K562 (cell line): Measurements from ENCODE around the gene MBL2. TPM values are rescaled to one million over a fixed set of nuclear protein-coding genes. Genes with fewer than 3 reads are reported as not detected.

Experiments
- ATAC-seq: fragments of 200-7000 bp; cut with Tn5 transposase; 3 replicates; pipeline ENCODE4 v1.9.1; 2020; ENCODE audit warnings: moderate library complexity
- BruUV-seq: library from RNA; stranded (reverse); fragments of 400-500 nt; replicated peaks from 2 replicates; lab custom pipeline; 2021; lab: Mats Ljungman, UMichigan
- CTCF ChIA-PET: fragments of 300-600 bp; formaldehyde crosslinking; extraction: SDS; loops from one replicate; lab custom pipeline; 2021; ENCODE audit warnings: low intra/inter-chr PET ratio; lab: Yijun Ruan, JAX
- POLR2A ChIA-PET: fragments of 300-600, 350-650 bp; sonication (Branson Sonifier 250); formaldehyde crosslinking; extraction: SDS; loops from one replicate; lab custom pipeline; 2021; ENCODE audit warnings: antibody characterized with exemption, inconsistent platforms; lab: Yijun Ruan, JAX
- DNase-seq, 4 experiments: peaks; one replicate each; pipeline versions ENCODE4 v3.0.0 to v3.0.0-alpha.2; 2011 to 2018; ENCODE audit warnings: low spot score in 3 of 4, mixed read lengths in 3 of 4; ENCODE audit errors: extremely low read depth in 1 of 4
- FAIRE-seq: peaks from 2 replicates; lab custom pipeline; 2011; peaks lifted over from hg19 to GRCh38; lab: Jason Lieb, UNC
- H2AFZ ChIP-seq: 2 replicates; pipeline ENCODE4 v1.6.0; 2011; ENCODE audit warnings: low read depth, low read length, control low read depth, inconsistent platforms
- H3K27ac ChIP-seq: fragments of 200-600 bp; 3 replicates; pipeline ENCODE4 v1.8.0; 2011; ENCODE audit warnings: low read depth, mild to moderate bottlenecking, control low read depth, inconsistent platforms, low read length, moderate library complexity, mixed read lengths; ENCODE audit errors: extremely low read depth
- H3K27me3 ChIP-seq, 2 experiments: fragments of 300-600 bp in 1 of 2; 2 replicates in 1 of 2; 3 replicates in 1 of 2; pipeline versions ENCODE4 v1.6.0 to v1.8.0; 2011; ENCODE audit warnings: inconsistent platforms in 2 of 2, low read length in 2 of 2, mild to moderate bottlenecking in 1 of 2, mixed read lengths in 1 of 2, moderate library complexity in 1 of 2; ENCODE audit not compliant: control insufficient read depth in 2 of 2, insufficient read depth in 2 of 2
- H3K36me3 ChIP-seq: fragments of 300-600 bp; 3 replicates; pipeline ENCODE4 v1.8.0; 2011; ENCODE audit warnings: mild to moderate bottlenecking, low read length, inconsistent platforms; ENCODE audit not compliant: control insufficient read depth, insufficient read depth
- H3K4me1 ChIP-seq, 2 experiments: fragments of 200-600 bp in 1 of 2; replicated peaks in 1 of 2; 2 replicates in 1 of 2; 3 replicates in 1 of 2; pipeline versions ENCODE4 v1.5.1 to v1.8.0; 2011; ENCODE audit warnings: inconsistent platforms in 2 of 2, low read length in 2 of 2, mild to moderate bottlenecking in 1 of 2, mixed read lengths in 1 of 2, moderate library complexity in 1 of 2; ENCODE audit not compliant: control insufficient read depth in 2 of 2, insufficient read depth in 2 of 2
- H3K4me2 ChIP-seq: 2 replicates; pipeline ENCODE4 v1.6.1; 2011; ENCODE audit warnings: low read length, control low read depth, inconsistent platforms, mixed read lengths; ENCODE audit not compliant: insufficient read depth
- H3K4me3 ChIP-seq: fragments of 200-600 bp; sonication (generic), shearing (Covaris generic); 2 replicates; pipeline ENCODE4 v1.5.1; 2016; ENCODE audit warnings: control low read depth, inconsistent platforms
- H3K79me2 ChIP-seq: fragments of 200-600 bp; 3 replicates; pipeline ENCODE4 v1.8.0; 2011; ENCODE audit warnings: low read length, inconsistent platforms; ENCODE audit not compliant: control insufficient read depth, insufficient read depth
- H3K9ac ChIP-seq, 2 experiments: 2 replicates each; pipeline versions ENCODE4 v1.6.0 to v1.6.1; 2011; ENCODE audit warnings: low read depth in 2 of 2, low read length in 2 of 2, control low read depth in 1 of 2, inconsistent platforms in 1 of 2, mild to moderate bottlenecking in 1 of 2, mixed read lengths in 1 of 2; ENCODE audit not compliant: insufficient read depth in 1 of 2
- H3K9me1 ChIP-seq: one replicate; pipeline ENCODE4 v1.6.0; 2011; ENCODE audit warnings: inconsistent platforms, mild to moderate bottlenecking, low read length, moderate library complexity; ENCODE audit not compliant: control insufficient read depth, insufficient read depth
- H3K9me3 ChIP-seq: replicated peaks from 2 replicates; pipeline ENCODE4 v1.5.1; 2011; ENCODE audit warnings: low read depth, low read length, inconsistent platforms; ENCODE audit not compliant: control insufficient read depth, insufficient read depth
- H4K20me1 ChIP-seq: replicated peaks from 2 replicates; pipeline ENCODE4 v1.6.1; 2011; ENCODE audit warnings: low read length, inconsistent platforms, mixed read lengths; ENCODE audit not compliant: control insufficient read depth, insufficient read depth
- CC2D1A ChIP-seq: fragments of 450-650 bp; IDR thresholded peaks from 2 replicates; pipeline ENCODE4 v1.6.1; 2017; ENCODE audit warnings: mild to moderate bottlenecking
- CTBP1 ChIP-seq: fragments of 450-650 bp; IDR thresholded peaks from 2 replicates; pipeline ENCODE4 v1.6.1; 2016; ENCODE audit warnings: borderline replicate concordance
- FOS ChIP-seq: IDR thresholded peaks from 3 replicates; pipeline ENCODE4 v1.6.1; 2011; ENCODE audit not compliant: insufficient read length; ENCODE audit errors: extremely low read depth
- MEF2A ChIP-seq: IDR thresholded peaks from 2 replicates; pipeline ENCODE4 v1.6.1; 2011; ENCODE audit warnings: low read depth, mild to moderate bottlenecking, low read length, moderate library complexity; ENCODE audit not compliant: control insufficient read depth
- NELFE ChIP-seq: IDR thresholded peaks from 2 replicates; pipeline ENCODE4 v1.6.1; 2011; ENCODE audit warnings: mild to moderate bottlenecking; ENCODE audit not compliant: insufficient read depth, insufficient read length
- TEAD2 ChIP-seq: fragments of 450-650 bp; IDR thresholded peaks from 2 replicates; pipeline ENCODE4 v1.6.1; 2016; ENCODE audit warnings: missing genetic modification characterization, control low read depth, missing compliant biosample characterization
- ZNF3 ChIP-seq: fragments of 250-450 bp; sonication (Bioruptor Pico); IDR thresholded peaks from 2 replicates; pipeline ENCODE4 v1.5.0; 2021; ENCODE audit warnings: mild to moderate bottlenecking, moderate library complexity
- ZNF507 ChIP-seq: conservative IDR thresholded peaks from 2 replicates; pipeline ENCODE4 v1.6.1; 2017; ENCODE audit warnings: missing genetic modification characterization, missing compliant biosample characterization
- ZNF668 ChIP-seq: fragments of 250-450 bp; sonication (Bioruptor Pico); IDR thresholded peaks from 2 replicates; pipeline ENCODE4 v1.8.0; 2022; ENCODE audit warnings: mild to moderate bottlenecking, inconsistent platforms
- WGBS: fragments of 100-300 bp; shearing (Covaris generic); methylation state at CpG from one replicate; pipeline ENCODE4 v1.1.6; 2016; ENCODE audit warnings: low coverage, mixed read lengths; ENCODE audit not compliant: insufficient coverage; ENCODE audit errors: missing lambda C conversion rate; 5-methylcytosine and 5-hydroxymethylcytosine counted together
- in situ Hi-C: fragments of 300-500 bp; cut with MboI; formaldehyde crosslinking; loops from 4 replicates; pipeline ENCODE4 v1.15.0; 2018; ENCODE audit warnings: inconsistent platforms, mixed read lengths
- intact Hi-C: fragments of 100-400 bp; cut with micrococcal nuclease; formaldehyde crosslinking; loops from 2 replicates; pipeline ENCODE4 v1.14.2; 2022
- polyA plus RNA-seq, 8 experiments: library from polyadenylated mRNA; depleted of rRNA in 4 of 8; stranded (reverse) in 5 of 8; unstranded in 3 of 8; fragments of >200 nt; fragmentation: Nextera tagmentation in 2 of 8; fragmentation: Illumina TruSeq in 1 of 8; extraction: Ambion mirVana in 2 of 8; extraction: Trizol in 1 of 8; gene quantifications; 2 replicates each; pipeline versions ENCODE4 v1.2.1 to v1.2.3, GENCODE V29; 2011 to 2014; ENCODE audit warnings: inconsistent platforms in 1 of 8, missing spikeins in 1 of 8
- total RNA-seq, 7 experiments: library from RNA; depleted of rRNA in 6 of 7; stranded (reverse); fragments of >200 nt in 6 of 7; fragmentation: Illumina TruSeq in 2 of 7; extraction: Trizol in 2 of 7; gene quantifications; 2 replicates each; pipeline versions ENCODE4 v1.2.1 to v1.2.3, GENCODE V29; 2011 to 2021; ENCODE audit warnings: low replicate concordance in 1 of 7
- TF ChIP-seq, protein P1 (sequence below): conservative IDR thresholded peaks from 2 replicates; pipeline ENCODE4 v1.6.1; 2011; ENCODE audit warnings: low read depth, mild to moderate bottlenecking, low read length; ENCODE audit not compliant: control insufficient read depth
- TF ChIP-seq, protein P2 (sequence below): fragments of 250-450 bp; sonication (Bioruptor Pico); IDR thresholded peaks from 2 replicates; pipeline ENCODE4 v1.6.1; 2021; ENCODE audit warnings: mild to moderate bottlenecking

Gene MBL2
- total and polyA plus RNA-seq, 9 of the 15 experiments (the other 6 are each of a cell fraction or from before 2014, with no cell fraction given): not detected

DNA sequence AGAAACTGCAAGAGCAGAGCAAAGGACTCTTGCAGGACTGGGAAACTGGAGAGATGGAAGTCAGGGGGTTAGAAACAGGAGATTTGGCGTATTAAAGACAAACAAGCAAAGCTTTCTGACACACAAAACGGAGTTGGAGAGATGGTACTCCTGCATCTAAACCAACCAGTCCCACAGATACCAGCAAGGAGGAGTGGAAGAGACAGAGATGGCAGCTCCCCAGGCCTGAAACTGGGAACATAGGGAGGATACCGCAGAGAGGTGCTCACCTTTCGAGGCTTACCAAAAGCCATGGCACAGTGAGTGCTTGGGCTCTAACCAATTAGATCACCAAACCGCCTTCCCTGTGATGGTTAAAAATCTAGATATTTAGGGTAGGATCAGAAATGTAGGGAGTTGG lies 4.8 kb upstream of the MBL2 start:
- FAIRE-seq: no peak
- Histone ChIP-seq H3K4me3 (no peak overlapping the region), H3K4me2 (no peak overlapping the region), H3K36me3 (no peaks in the 10 kb centered on the region), H3K9me3 (no peaks in the 10 kb centered on the region), H3K9me1 (no peaks in the 10 kb centered on the region), H3K27ac (no peak overlapping the region), H3K27me3 (no peaks in the 10 kb centered on the region), H2AFZ (no peak overlapping the region), H3K4me1 (no peaks in the 10 kb centered on the region), H3K9ac (no peak overlapping the region), H4K20me1 (no peaks in the 10 kb centered on the region), H3K79me2 (no peaks in the 10 kb centered on the region)
- CTCF ChIA-PET: no interaction called here
- POLR2A ChIA-PET: interaction anchor here (0.6 kb wide), 1 partner anchor 9 kb away, joined by 3 read pairs; no protein-coding TSS in a partner anchor
- TF ChIP-seq MEF2A: no peak
- TF ChIP-seq CTBP1: no peak
- TF ChIP-seq, protein P1, sequence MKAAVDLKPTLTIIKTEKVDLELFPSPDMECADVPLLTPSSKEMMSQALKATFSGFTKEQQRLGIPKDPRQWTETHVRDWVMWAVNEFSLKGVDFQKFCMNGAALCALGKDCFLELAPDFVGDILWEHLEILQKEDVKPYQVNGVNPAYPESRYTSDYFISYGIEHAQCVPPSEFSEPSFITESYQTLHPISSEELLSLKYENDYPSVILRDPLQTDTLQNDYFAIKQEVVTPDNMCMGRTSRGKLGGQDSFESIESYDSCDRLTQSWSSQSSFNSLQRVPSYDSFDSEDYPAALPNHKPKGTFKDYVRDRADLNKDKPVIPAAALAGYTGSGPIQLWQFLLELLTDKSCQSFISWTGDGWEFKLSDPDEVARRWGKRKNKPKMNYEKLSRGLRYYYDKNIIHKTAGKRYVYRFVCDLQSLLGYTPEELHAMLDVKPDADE: no peak
- no peak for TF ChIP-seq FOS
- TF ChIP-seq, protein P2, sequence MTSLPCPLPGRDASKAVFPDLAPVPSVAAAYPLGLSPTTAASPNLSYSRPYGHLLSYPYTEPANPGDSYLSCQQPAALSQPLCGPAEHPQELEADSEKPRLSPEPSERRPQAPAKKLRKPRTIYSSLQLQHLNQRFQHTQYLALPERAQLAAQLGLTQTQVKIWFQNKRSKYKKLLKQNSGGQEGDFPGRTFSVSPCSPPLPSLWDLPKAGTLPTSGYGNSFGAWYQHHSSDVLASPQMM (CRISPR knock-in tag): no peak
- no peak for TF ChIP-seq NELFE
- no peak for TF ChIP-seq ZNF3 (CRISPR knock-in tag)
- TF ChIP-seq TEAD2 (tag): no peak
- TF ChIP-seq ZNF507 (tag): no peak
- no peak for TF ChIP-seq ZNF668
- no peak for TF ChIP-seq CC2D1A
- in situ Hi-C loops (no loop called here), intact Hi-C loops (no loop called here)
- ATAC-seq: no peak
- WGBS: 1% methylated on average over 5 of the region's 5 CpGs
- DNase-seq: no peak
- BruUV-seq: no TSS peak
